Left ventricle myocardium inferior (tissue), 1 donor: ENCODE results near the gene FNTB. TPM values are rescaled to one million over a fixed set of nuclear protein-coding genes. Genes with fewer than 3 reads are reported as not detected.
A peak's percentile ranks its signal among the peaks of the same experiment; 100 is the strongest.
"Not testable (repeated sequence)": the region's sequence is repeated elsewhere in the genome, so short reads cannot be mapped to it uniquely, and the experiment has no call there.

Experiments used
- DNase-seq: peaks from one replicate; pipeline ENCODE4 v3.0.0-alpha.2; 2020
- H3K27ac ChIP-seq: fragments of 200-600 bp; replicated peaks from 2 replicates; pipeline ENCODE4 v1.8.0; 2021
- H3K27me3 ChIP-seq: fragments of 200-600 bp; 2 replicates; pipeline ENCODE4 v1.8.0; 2021; ENCODE audit warnings: low read depth
- H3K36me3 ChIP-seq: fragments of 200-600 bp; 2 replicates; pipeline ENCODE4 v1.8.0; 2021
- H3K4me1 ChIP-seq: fragments of 200-600 bp; 2 replicates; pipeline ENCODE4 v1.8.0; 2021
- H3K4me3 ChIP-seq: fragments of 200-600 bp; 2 replicates; pipeline ENCODE4 v1.8.0; 2021; ENCODE audit warnings: mild to moderate bottlenecking, moderate library complexity
- H3K9me3 ChIP-seq: fragments of 200-600 bp; replicated peaks from 2 replicates; pipeline ENCODE4 v1.8.0; 2021
- CTCF ChIP-seq: fragments of 200-600 bp; IDR thresholded peaks from 2 replicates; pipeline ENCODE4 v1.8.0; 2021; ENCODE audit warnings: antibody characterized with exemption, mild to moderate bottlenecking, borderline replicate concordance
- intact Hi-C: fragments of 100-400 bp; cut with micrococcal nuclease; formaldehyde crosslinking; loops from one replicate; pipeline ENCODE4 v1.11.0; 2022
- total RNA-seq: library from RNA; stranded (reverse); fragmentation: NEBNext Ultra II Directional; extraction: Animal tissue kit (Norgen Biotek cat#: 25700); gene quantifications from one replicate; pipeline ENCODE4 v1.2.1, GENCODE V29; 2021
- donor health status: DM: no; HTN: yes; CAD: no; lungs with severe emphysema.

The FNTB gene
- total RNA-seq, 1 donor from 2014 or later = 17.9 TPM

GRCh38 chr14:65079768-65080167 is 93.1 kb downstream of the FNTB start:
- DNase-seq = no peak
- H3K4me1 ChIP-seq = peaks cover 94% of the 10 kb centered on the region
- no peaks in the 10 kb centered on the region for H3K9me3 ChIP-seq
- no peaks in the 10 kb centered on the region for H3K27me3 ChIP-seq
- TF ChIP-seq CTCF = no peak
- intact Hi-C loops = no loop called here
- H3K36me3 ChIP-seq = peaks cover 45% of the 10 kb centered on the region
- peak overlapping the region; percentile 75 for H3K27ac ChIP-seq
- H3K4me3 ChIP-seq = no peak overlapping the region

GRCh38 chr14:65080960-65081747 is 94.5 kb downstream of the FNTB start:
- no peak for TF ChIP-seq CTCF
- DNase-seq = no peak
- H3K4me1 ChIP-seq = peaks cover 94% of the 10 kb centered on the region
- H3K27ac ChIP-seq = peak overlapping the region; percentile 75
- peaks cover 48% of the 10 kb centered on the region for H3K36me3 ChIP-seq
- H3K9me3 ChIP-seq = no peaks in the 10 kb centered on the region
- intact Hi-C loops = no loop called here
- H3K27me3 ChIP-seq = no peaks in the 10 kb centered on the region
- peak overlapping the region; percentile 2 for H3K4me3 ChIP-seq

GRCh38 chr14:65082930-65083329 is 96.2 kb downstream of the FNTB start:
- no peak for DNase-seq
- H3K27me3 ChIP-seq = no peaks in the 10 kb centered on the region
- TF ChIP-seq CTCF = no peak
- H3K27ac ChIP-seq = peak overlapping the region; percentile 75
- H3K4me1 ChIP-seq = peaks cover 83% of the 10 kb centered on the region
- no peaks in the 10 kb centered on the region for H3K9me3 ChIP-seq
- intact Hi-C loops = no loop called here
- H3K4me3 ChIP-seq = no peak overlapping the region
- peaks cover 48% of the 10 kb centered on the region for H3K36me3 ChIP-seq

GRCh38 chr14:65084554-65085505 is 98.1 kb downstream of the FNTB start:
- H3K4me3 ChIP-seq = no peak overlapping the region
- H3K27me3 ChIP-seq = no peaks in the 10 kb centered on the region
- no peak for TF ChIP-seq CTCF
- H3K27ac ChIP-seq = peak overlapping the region; percentile 75
- no peaks in the 10 kb centered on the region for H3K9me3 ChIP-seq
- intact Hi-C loops = no loop called here
- H3K36me3 ChIP-seq = peaks cover 62% of the 10 kb centered on the region
- H3K4me1 ChIP-seq = peaks cover 79% of the 10 kb centered on the region
- DNase-seq = no peak

- H3K27me3 ChIP-seq, H3K4me3 ChIP-seq, DNase-seq, intact Hi-C loops, H3K27ac ChIP-seq, H3K9me3 ChIP-seq: not testable (repeated sequence)
- Histone ChIP-seq H3K36me3 (peaks cover 71% of the 10 kb centered on the region), H3K4me1 (peaks cover 79% of the 10 kb centered on the region)
These were observed 100.0 kb downstream of the FNTB start for GRCh38 chr14:65086686-65087085.

GRCh38 chr14:65087835-65088234 is 101.1 kb downstream of the FNTB start:
- H3K4me3 ChIP-seq, DNase-seq, H3K9me3 ChIP-seq, H3K27ac ChIP-seq, intact Hi-C loops, H3K27me3 ChIP-seq: not testable (repeated sequence)
- H3K4me1 ChIP-seq = peaks cover 79% of the 10 kb centered on the region
- peaks cover 71% of the 10 kb centered on the region for H3K36me3 ChIP-seq
